Activated CD8-positive, alpha-beta memory T cell treated with anti-CD3 and anti-CD28 coated beads, Interleukin-2, amount 50 U/mL, for 24 hours (primary cell): Measurements from ENCODE around the gene DLX4.

Experiments
- DNase-seq: peaks from one replicate; pipeline ENCODE4 v3.0.0-alpha.2; 2020; ENCODE audit errors: extremely low read depth

Gene DLX4

GRCh38 chr17:49987290-49987585, 18.2 kb downstream of the DLX4 start:
- no peak for DNase-seq

- no peak for DNase-seq
Measured at GRCh38 chr17:49987681-49988441, 18.9 kb downstream of the DLX4 start.

- DNase-seq, result no peak
Measured at GRCh38 chr17:49989518-49989880, 20.5 kb downstream of the DLX4 start.

- DNase-seq, result no peak
Measured at GRCh38 chr17:49990331-49990730, 21.3 kb downstream of the DLX4 start.

GRCh38 chr17:49990921-49991320, 21.9 kb downstream of the DLX4 start:
- no peak for DNase-seq

GRCh38 chr17:49991409-49991808, 22.4 kb downstream of the DLX4 start:
- DNase-seq, result no peak

- no peak for DNase-seq
Measured at GRCh38 chr17:49992191-49992932, 23.4 kb downstream of the DLX4 start.

- no peak for DNase-seq
Measured at GRCh38 chr17:49992933-49993422, 24.0 kb downstream of the DLX4 start.

- DNase-seq, result no peak
Measured at GRCh38 chr17:49993423-49994060, 24.6 kb downstream of the DLX4 start.

- no peak for DNase-seq
Measured at GRCh38 chr17:49994085-49995054, 25.4 kb downstream of the DLX4 start.

- DNase-seq, result no peak
Measured at GRCh38 chr17:49995055-49995738, 26.2 kb downstream of the DLX4 start, which contains the start of gene DLX3. Gene DLX3 (minus strand): TSS chr17:49995224. CDS start chr17:49994998, 226 bp downstream.

GRCh38 chr17:49996121-49996494, 27.1 kb downstream of the DLX4 start:
- no peak for DNase-seq

GRCh38 chr17:49996495-49997300, 27.7 kb downstream of the DLX4 start:
- peak; percentile 38 for DNase-seq

GRCh38 chr17:49997301-49997650, 28.3 kb downstream of the DLX4 start:
- no peak for DNase-seq

GRCh38 chr17:49997773-49998703, 29.0 kb downstream of the DLX4 start:
- peak; percentile 74 for DNase-seq

GRCh38 chr17:49998836-49999511, 30.0 kb downstream of the DLX4 start:
- DNase-seq, result no peak

GRCh38 chr17:50003911-50004310, 34.9 kb downstream of the DLX4 start:
- DNase-seq, result no peak

GRCh38 chr17:50009282-50009681, 40.3 kb downstream of the DLX4 start:
- no peak for DNase-seq

GRCh38 chr17:50013079-50013478, 44.1 kb downstream of the DLX4 start:
- DNase-seq, result no peak
